GM12864 (cell line): ENCODE measurements around the gene KCNQ1.

ENCODE experiments used
- DNase-seq: peaks from one replicate; pipeline ENCODE4 v3.0.0-alpha.2; 2011; ENCODE audit warnings: low read depth
- H3K4me3 ChIP-seq: 2 replicates; pipeline ENCODE4 v1.5.1; 2011; ENCODE audit warnings: mild to moderate bottlenecking, low read depth, low read length, control low read depth
- CTCF ChIP-seq: IDR thresholded peaks from 2 replicates; pipeline ENCODE4 v1.5.1; 2011; ENCODE audit warnings: low read depth, mild to moderate bottlenecking, moderate library complexity, low read length, control low read depth, inconsistent platforms; ENCODE audit errors: missing control alignments

Gene KCNQ1

GRCh38 chr11:2436013-2436520, 8.7 kb upstream of the KCNQ1 start:
- TF ChIP-seq CTCF, result no peak
- H3K4me3 ChIP-seq, result no peak overlapping the region
- DNase-seq, result no peak

- no peak for TF ChIP-seq CTCF
- no peak overlapping the region for H3K4me3 ChIP-seq
- DNase-seq, result no peak
Observed at GRCh38 chr11:2436521-2437031, 8.2 kb upstream of the KCNQ1 start.

- no peak for DNase-seq
- H3K4me3 ChIP-seq, result no peak overlapping the region
- no peak for TF ChIP-seq CTCF
Observed at GRCh38 chr11:2437516-2437915, 7.3 kb upstream of the KCNQ1 start.

GRCh38 chr11:2439820-2440219, 5.0 kb upstream of the KCNQ1 start:
- TF ChIP-seq CTCF, result no peak
- H3K4me3 ChIP-seq, result no peak overlapping the region
- DNase-seq, result no peak

- H3K4me3 ChIP-seq, result no peak overlapping the region
- TF ChIP-seq CTCF, result no peak
- no peak for DNase-seq
Observed at GRCh38 chr11:2440646-2441045, 4.2 kb upstream of the KCNQ1 start.

- TF ChIP-seq CTCF, result no peak
- no peak for DNase-seq
- no peak overlapping the region for H3K4me3 ChIP-seq
Observed at GRCh38 chr11:2441171-2441570, 3.6 kb upstream of the KCNQ1 start.

- no peak overlapping the region for H3K4me3 ChIP-seq
- no peak for DNase-seq
- no peak for TF ChIP-seq CTCF
Observed at GRCh38 chr11:2442589-2442988, 2.2 kb upstream of the KCNQ1 start.
